K562 (cell line): Measurements from ENCODE around the gene DNAJC6.

Source experiments
- MXI1 ChIP-seq: IDR thresholded peaks from 2 replicates; pipeline ENCODE4 v1.6.1; 2011; ENCODE audit warnings: low read depth, mild to moderate bottlenecking, improper control_type of control experiment, low read length
- POLR2A ChIP-seq: fragments of 450-650 bp; conservative IDR thresholded peaks from 2 replicates; pipeline ENCODE4 v1.6.1; 2016
- RB1 ChIP-seq: fragments of 450-650 bp; IDR thresholded peaks from 2 replicates; pipeline ENCODE4 v1.6.1; 2017; ENCODE audit warnings: low read depth, mild to moderate bottlenecking
- TF ChIP-seq, protein P1 (sequence below), 3 experiments: IDR thresholded peaks in 2 of 3; conservative IDR thresholded peaks in 1 of 3; 2 replicates each; pipeline ENCODE4 v1.5.1; 2011 to 2012; ENCODE audit warnings: low read length in 3 of 3, mild to moderate bottlenecking in 3 of 3, control low read depth in 2 of 3, improper control_type of control experiment in 1 of 3, inconsistent platforms in 1 of 3, low read depth in 1 of 3, mixed read lengths in 1 of 3, moderate library complexity in 1 of 3; ENCODE audit not compliant: insufficient read depth in 2 of 3
- TF ChIP-seq, protein P2 (sequence below): fragments of 450-650 bp; conservative IDR thresholded peaks from 2 replicates; pipeline ENCODE4 v1.6.1; 2016; ENCODE audit warnings: missing genetic modification characterization, low read depth, mild to moderate bottlenecking, control low read depth, missing compliant biosample characterization
- TF ChIP-seq, protein P3 (sequence below): fragments of 250-450 bp; sonication (Bioruptor Pico); IDR thresholded peaks from 2 replicates; pipeline ENCODE4 v1.5.0; 2020; ENCODE audit warnings: mild to moderate bottlenecking, borderline replicate concordance

DNA sequence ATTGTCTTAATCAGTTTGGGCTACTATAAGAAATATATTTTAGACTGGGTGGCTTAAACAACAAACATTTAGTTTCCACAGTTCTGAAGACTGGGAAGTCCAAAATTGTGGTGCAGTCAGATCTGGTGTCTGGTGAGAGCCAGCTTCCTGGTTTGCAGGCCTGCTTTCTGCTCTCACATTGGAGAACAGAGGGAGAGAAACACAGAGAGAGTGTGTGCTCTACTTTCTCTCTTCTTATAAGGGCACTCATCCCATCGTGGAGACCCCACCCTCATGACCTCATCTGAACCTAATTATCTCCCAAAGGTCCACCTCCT is 115.2 kb downstream of the DNAJC6 start:
- no peak for TF ChIP-seq POLR2A
- TF ChIP-seq, protein P1, sequence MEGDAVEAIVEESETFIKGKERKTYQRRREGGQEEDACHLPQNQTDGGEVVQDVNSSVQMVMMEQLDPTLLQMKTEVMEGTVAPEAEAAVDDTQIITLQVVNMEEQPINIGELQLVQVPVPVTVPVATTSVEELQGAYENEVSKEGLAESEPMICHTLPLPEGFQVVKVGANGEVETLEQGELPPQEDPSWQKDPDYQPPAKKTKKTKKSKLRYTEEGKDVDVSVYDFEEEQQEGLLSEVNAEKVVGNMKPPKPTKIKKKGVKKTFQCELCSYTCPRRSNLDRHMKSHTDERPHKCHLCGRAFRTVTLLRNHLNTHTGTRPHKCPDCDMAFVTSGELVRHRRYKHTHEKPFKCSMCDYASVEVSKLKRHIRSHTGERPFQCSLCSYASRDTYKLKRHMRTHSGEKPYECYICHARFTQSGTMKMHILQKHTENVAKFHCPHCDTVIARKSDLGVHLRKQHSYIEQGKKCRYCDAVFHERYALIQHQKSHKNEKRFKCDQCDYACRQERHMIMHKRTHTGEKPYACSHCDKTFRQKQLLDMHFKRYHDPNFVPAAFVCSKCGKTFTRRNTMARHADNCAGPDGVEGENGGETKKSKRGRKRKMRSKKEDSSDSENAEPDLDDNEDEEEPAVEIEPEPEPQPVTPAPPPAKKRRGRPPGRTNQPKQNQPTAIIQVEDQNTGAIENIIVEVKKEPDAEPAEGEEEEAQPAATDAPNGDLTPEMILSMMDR (IDR thresholded peaks at IDR 0.05 in 2 of 3, conservative IDR thresholded peaks at IDR 0.05 in 1 of 3; ENCODE audit: insufficient read depth in 2 of 3, low read depth in 1 of 3, low read length in 3 of 3) = no peak
- TF ChIP-seq RB1 = no peak
- TF ChIP-seq, protein P2, sequence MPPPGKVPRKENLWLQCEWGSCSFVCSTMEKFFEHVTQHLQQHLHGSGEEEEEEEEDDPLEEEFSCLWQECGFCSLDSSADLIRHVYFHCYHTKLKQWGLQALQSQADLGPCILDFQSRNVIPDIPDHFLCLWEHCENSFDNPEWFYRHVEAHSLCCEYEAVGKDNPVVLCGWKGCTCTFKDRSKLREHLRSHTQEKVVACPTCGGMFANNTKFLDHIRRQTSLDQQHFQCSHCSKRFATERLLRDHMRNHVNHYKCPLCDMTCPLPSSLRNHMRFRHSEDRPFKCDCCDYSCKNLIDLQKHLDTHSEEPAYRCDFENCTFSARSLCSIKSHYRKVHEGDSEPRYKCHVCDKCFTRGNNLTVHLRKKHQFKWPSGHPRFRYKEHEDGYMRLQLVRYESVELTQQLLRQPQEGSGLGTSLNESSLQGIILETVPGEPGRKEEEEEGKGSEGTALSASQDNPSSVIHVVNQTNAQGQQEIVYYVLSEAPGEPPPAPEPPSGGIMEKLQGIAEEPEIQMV (tag) = no peak
- TF ChIP-seq, protein P3, sequence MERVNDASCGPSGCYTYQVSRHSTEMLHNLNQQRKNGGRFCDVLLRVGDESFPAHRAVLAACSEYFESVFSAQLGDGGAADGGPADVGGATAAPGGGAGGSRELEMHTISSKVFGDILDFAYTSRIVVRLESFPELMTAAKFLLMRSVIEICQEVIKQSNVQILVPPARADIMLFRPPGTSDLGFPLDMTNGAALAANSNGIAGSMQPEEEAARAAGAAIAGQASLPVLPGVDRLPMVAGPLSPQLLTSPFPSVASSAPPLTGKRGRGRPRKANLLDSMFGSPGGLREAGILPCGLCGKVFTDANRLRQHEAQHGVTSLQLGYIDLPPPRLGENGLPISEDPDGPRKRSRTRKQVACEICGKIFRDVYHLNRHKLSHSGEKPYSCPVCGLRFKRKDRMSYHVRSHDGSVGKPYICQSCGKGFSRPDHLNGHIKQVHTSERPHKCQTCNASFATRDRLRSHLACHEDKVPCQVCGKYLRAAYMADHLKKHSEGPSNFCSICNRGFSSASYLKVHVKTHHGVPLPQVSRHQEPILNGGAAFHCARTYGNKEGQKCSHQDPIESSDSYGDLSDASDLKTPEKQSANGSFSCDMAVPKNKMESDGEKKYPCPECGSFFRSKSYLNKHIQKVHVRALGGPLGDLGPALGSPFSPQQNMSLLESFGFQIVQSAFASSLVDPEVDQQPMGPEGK (CRISPR knock-in tag) = no peak
- TF ChIP-seq MXI1 = no peak
